Activated T-helper 17 cell treated with anti-CD3 and anti-CD28 coated beads, Interleukin-2, amount 50 U/mL, for 72 hours (primary cell): ENCODE results near the gene ELK3. TPM values are rescaled to one million over a fixed set of nuclear protein-coding genes. Genes with fewer than 3 reads are reported as not detected.

Experiments used
- total RNA-seq, 2 donors: library from RNA; stranded (reverse); gene quantifications; one replicate each; pipeline ENCODE4 v1.2.3, GENCODE V29; 2022

ELK3 gene
- total RNA-seq, 2 donors from 2014 or later, result 31.3 to 39.2 TPM

Other genes starting within 250 kb of the ELK3 start
- gene HAL, start 198.0 kb upstream of the ELK3 start, total RNA-seq, result 1 to 10 TPM in 1 of 2 donors, under 1 TPM in 1; 0.53 to 2.2 TPM
- gene LTA4H, start 158.8 kb upstream of the ELK3 start, total RNA-seq, result 100 to 1,000 TPM in 1 of 2 donors, 10 to 100 TPM in 1; 95.4 to 127 TPM
- gene CDK17, start 206.1 kb downstream of the ELK3 start, total RNA-seq, result 10 to 100 TPM; 28.5 to 38.1 TPM